Omental fat pad (tissue), 4 donors: ENCODE data around the gene ARHGAP15. TPM values are rescaled to one million over a fixed set of nuclear protein-coding genes. Genes with fewer than 3 reads are reported as not detected.

Source experiments
- ATAC-seq: fragments of 150-250 bp; one replicate; pipeline ENCODE4 v1.9.1; 2016; ENCODE audit warnings: mild to moderate bottlenecking, moderate library complexity; ENCODE audit not compliant: low FRiP score
- DNase-seq: peaks from one replicate; pipeline ENCODE4 v3.0.0-alpha.2; 2019; ENCODE audit warnings: low spot score
- CTCF ChIP-seq, 3 donors: fragments of 450-650 bp; IDR thresholded peaks; one replicate each; pipeline ENCODE4 v1.5.1; 2016 to 2017; ENCODE audit warnings: antibody characterized with exemption in 3 of 3, mild to moderate bottlenecking in 3 of 3, moderate library complexity in 2 of 3
- total RNA-seq, 4 donors: library from RNA; depleted of rRNA; stranded (reverse); fragments of >200 nt; gene quantifications; one replicate each; pipeline ENCODE4 v1.1.0, GENCODE V29; 2016

ARHGAP15 gene
- total RNA-seq, 4 donors from 2014 or later = 12.2 to 27.6 (median 20.7) TPM

GRCh38 chr2:143521396-143521795 is 392.2 kb downstream of the ARHGAP15 start:
- no peak for TF ChIP-seq CTCF (IDR thresholded peaks at IDR 0.05)
- DNase-seq (no peak), ATAC-seq (no peak)

- ATAC-seq (no peak), DNase-seq (no peak)
- TF ChIP-seq CTCF (IDR thresholded peaks at IDR 0.05) = no peak
Observed at GRCh38 chr2:143522699-143523098, 393.5 kb downstream of the ARHGAP15 start.

GRCh38 chr2:143524119-143524553 is 394.9 kb downstream of the ARHGAP15 start:
- no peak for ATAC-seq
- TF ChIP-seq CTCF (IDR thresholded peaks at IDR 0.05) = no peak
- DNase-seq = no peak

GRCh38 chr2:143524559-143525401 is 395.6 kb downstream of the ARHGAP15 start:
- TF ChIP-seq CTCF (IDR thresholded peaks at IDR 0.05) = no peak
- no peak for DNase-seq
- no peak for ATAC-seq

- no peak for TF ChIP-seq CTCF (IDR thresholded peaks at IDR 0.05)
- ATAC-seq = no peak
- DNase-seq = no peak
Observed at GRCh38 chr2:143525402-143525860, 396.2 kb downstream of the ARHGAP15 start.

- ATAC-seq = no peak
- no peak for TF ChIP-seq CTCF (IDR thresholded peaks at IDR 0.05)
- no peak for DNase-seq
Observed at GRCh38 chr2:143526498-143526897, 397.3 kb downstream of the ARHGAP15 start.

- DNase-seq (no peak), ATAC-seq (no peak)
- TF ChIP-seq CTCF (IDR thresholded peaks at IDR 0.05) = no peak
Observed at GRCh38 chr2:143528021-143528420, 398.8 kb downstream of the ARHGAP15 start.
